ENCODE data around the gene AGGF1. TPM values are rescaled to one million over a fixed set of nuclear protein-coding genes. Genes with fewer than 3 reads are reported as not detected.
A peak's percentile ranks its signal among the peaks of the same experiment; 100 is the strongest.
"Not testable (repeated sequence)": the region's sequence is repeated elsewhere in the genome, so short reads cannot be mapped to it uniquely, and the experiment has no call there.

The AGGF1 gene
- total RNA-seq, 1 donor from 2014 or later: 22.3 TPM

DNA sequence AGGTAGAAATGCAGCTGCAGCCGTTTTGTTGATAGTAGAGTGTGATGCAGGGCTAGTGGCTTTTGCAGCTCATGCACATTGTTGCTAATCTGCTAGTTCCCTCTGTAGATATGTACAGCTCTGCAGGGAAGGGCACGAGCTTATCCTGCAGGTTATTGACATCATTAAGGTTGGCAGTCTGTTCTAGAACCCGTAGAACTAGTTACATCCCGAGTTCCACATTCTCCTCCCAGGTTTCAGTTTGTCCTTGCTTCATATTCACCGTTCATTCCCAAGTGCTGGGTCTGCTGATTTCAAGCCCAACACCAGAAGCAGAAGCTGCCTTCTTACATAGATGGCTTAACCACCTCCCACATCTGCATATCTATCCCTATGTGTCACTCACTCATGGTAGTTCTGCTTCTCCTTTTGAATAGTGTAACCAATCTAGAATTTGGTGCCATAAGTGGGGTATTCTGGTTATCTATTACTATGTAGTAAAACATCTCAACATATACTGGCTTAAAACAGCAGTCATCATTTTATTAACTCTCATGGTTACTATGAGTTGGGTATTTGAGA lies 39.2 kb upstream of the AGGF1 start:
- peak; percentile 86 for ATAC-seq
- DNase-seq: no peak
- intact Hi-C loops (cut with DNase I): no loop called here
- Histone ChIP-seq H3K36me3 (no peaks in the 10 kb centered on the region), H3K9me3 (no peaks in the 10 kb centered on the region), H3K27ac (no peak overlapping the region), H3K27me3 (no peaks in the 10 kb centered on the region), H3K4me1 (no peaks in the 10 kb centered on the region), H3K4me3 (no peak overlapping the region)
- no peak for TF ChIP-seq CTCF (IDR thresholded peaks at IDR 0.05)

DNA sequence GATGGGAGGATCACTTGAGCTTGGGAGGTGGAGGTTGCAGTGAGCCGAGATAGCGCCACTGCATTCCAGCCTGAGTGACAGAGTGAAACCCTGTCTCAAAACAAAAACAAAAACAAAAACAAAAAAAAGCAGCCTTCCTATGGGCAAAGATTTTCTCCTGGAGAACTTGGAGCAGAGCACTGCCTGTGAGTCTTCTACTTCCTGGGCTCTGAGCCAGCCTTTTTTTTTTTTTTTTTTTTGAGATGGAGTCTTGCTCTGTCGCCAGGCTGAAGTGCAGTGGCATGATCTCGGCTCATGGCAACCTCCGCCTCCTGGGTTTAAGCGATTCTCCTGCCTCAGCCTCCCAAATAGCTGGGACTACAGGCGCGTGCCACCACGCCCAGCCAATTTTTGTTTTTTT lies 36.8 kb upstream of the AGGF1 start:
- ATAC-seq; H3K36me3 ChIP-seq; H3K27me3 ChIP-seq; H3K27ac ChIP-seq; H3K4me3 ChIP-seq; intact Hi-C loops (cut with DNase I); H3K4me1 ChIP-seq; H3K9me3 ChIP-seq; DNase-seq: not testable (repeated sequence)

DNA sequence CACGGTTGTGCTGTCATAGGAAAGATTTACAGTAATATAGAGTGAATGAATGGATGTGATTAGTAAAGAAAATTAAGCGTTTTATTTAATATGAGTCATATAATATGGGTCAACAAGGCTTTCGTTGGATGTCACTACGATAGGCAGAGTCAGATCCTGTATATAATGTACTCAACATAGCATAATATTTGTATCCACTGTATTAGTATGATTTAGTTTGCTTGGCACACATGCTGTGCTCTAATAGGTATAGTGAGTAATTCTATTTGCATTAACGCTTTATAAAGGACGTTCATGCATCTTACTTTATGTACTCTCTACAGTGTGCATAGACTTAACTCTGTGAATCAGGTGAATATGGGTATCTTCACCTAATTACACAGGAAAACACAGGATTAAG lies 35.9 kb upstream of the AGGF1 start:
- no peaks in the 10 kb centered on the region for H3K9me3 ChIP-seq
- no peak for TF ChIP-seq CTCF (IDR thresholded peaks at IDR 0.05)
- no peak for ATAC-seq

DNA sequence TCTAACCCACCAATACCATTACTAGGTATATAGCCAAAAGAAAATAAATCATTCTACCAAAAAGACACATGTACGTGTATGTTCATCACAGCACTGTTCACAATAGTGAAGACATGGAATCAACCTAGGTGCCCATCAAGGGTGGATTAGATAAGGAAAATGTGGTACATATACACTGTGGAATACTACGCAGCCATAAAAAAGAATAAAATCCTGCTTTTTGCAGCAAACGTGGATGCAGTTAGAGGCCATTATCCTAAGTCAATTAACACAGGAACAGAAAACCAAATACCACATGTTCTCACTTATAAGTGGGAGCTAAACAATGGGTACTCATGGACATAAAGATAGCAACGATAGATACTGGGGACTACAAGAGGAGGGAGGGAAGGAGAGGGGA lies 32.0 kb upstream of the AGGF1 start:
- H3K9me3 ChIP-seq; H3K4me1 ChIP-seq; H3K27ac ChIP-seq; intact Hi-C loops (cut with DNase I); H3K36me3 ChIP-seq; H3K27me3 ChIP-seq; H3K4me3 ChIP-seq; DNase-seq; ATAC-seq: not testable (repeated sequence)

More for the DNA sequence above, 35.9 kb upstream of the AGGF1 start:
- Histone ChIP-seq H3K4me1 (no peaks in the 10 kb centered on the region), H3K36me3 (no peaks in the 10 kb centered on the region), H3K27ac (no peak overlapping the region), H3K4me3 (no peak overlapping the region), H3K27me3 (no peaks in the 10 kb centered on the region)
- DNase-seq: no peak
- intact Hi-C loops (cut with DNase I): no loop called here

GRCh38 chr5:76999451-76999850 lies 30.8 kb upstream of the AGGF1 start:
- Histone ChIP-seq H3K9me3 (no peaks in the 10 kb centered on the region), H3K4me1 (no peaks in the 10 kb centered on the region), H3K27me3 (no peaks in the 10 kb centered on the region), H3K27ac (no peak overlapping the region), H3K36me3 (no peaks in the 10 kb centered on the region), H3K4me3 (no peak overlapping the region)
- no peak for TF ChIP-seq CTCF (IDR thresholded peaks at IDR 0.05)
- DNase-seq (no peak), ATAC-seq (peak; percentile 72)
- intact Hi-C loops (cut with DNase I): no loop called here

DNA sequence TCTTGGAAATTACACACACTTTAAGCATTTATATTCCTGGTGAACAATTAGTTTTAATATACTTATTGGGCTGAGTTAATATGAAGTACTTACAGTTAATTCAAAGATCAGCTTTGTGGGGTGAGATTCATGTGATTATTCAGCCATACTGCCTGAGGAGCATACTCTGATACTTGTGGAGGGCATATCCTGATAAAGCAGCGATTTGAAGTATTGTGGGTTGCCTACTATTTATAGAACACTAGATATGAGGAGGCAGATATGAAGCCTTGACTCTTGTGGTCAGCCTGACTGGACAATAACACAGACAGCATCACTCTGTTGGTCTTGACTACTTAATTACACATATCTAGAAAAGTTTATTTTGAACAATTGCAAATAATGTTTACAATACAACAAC lies 27.0 kb upstream of the AGGF1 start:
- H3K36me3 ChIP-seq: no peaks in the 10 kb centered on the region
- TF ChIP-seq CTCF (IDR thresholded peaks at IDR 0.05): no peak
- no peaks in the 10 kb centered on the region for H3K9me3 ChIP-seq
- ATAC-seq (no peak), DNase-seq (no peak)
- no peak overlapping the region for H3K4me3 ChIP-seq
- H3K27me3 ChIP-seq: no peaks in the 10 kb centered on the region
- H3K4me1 ChIP-seq: no peaks in the 10 kb centered on the region
- intact Hi-C loops (cut with DNase I): no loop called here
- H3K27ac ChIP-seq: no peak overlapping the region

GRCh38 chr5:77006124-77006523 lies 24.1 kb upstream of the AGGF1 start:
- no peaks in the 10 kb centered on the region for H3K4me1 ChIP-seq
- no peak overlapping the region for H3K27ac ChIP-seq
- H3K4me3 ChIP-seq: no peak overlapping the region
- H3K9me3 ChIP-seq: no peaks in the 10 kb centered on the region
- TF ChIP-seq CTCF (IDR thresholded peaks at IDR 0.05): no peak
- ATAC-seq (no peak), DNase-seq (no peak)
- no peaks in the 10 kb centered on the region for H3K36me3 ChIP-seq
- H3K27me3 ChIP-seq: no peaks in the 10 kb centered on the region
- intact Hi-C loops (cut with DNase I): no loop called here
